NCI-H2107 treated with DMSO at 0.1 percent for 48 hours (cell line): ENCODE results near the gene QPCTL.
"Not testable (repeated sequence)": the region's sequence is repeated elsewhere in the genome, so short reads cannot be mapped to it uniquely, and the experiment has no call there.

Experiments used
- DNase-seq: peaks from one replicate; lab custom pipeline; 2025; ENCODE audit not compliant: unreplicated experiment; lab: John Stamatoyannopoulos, UW

QPCTL gene

DNA sequence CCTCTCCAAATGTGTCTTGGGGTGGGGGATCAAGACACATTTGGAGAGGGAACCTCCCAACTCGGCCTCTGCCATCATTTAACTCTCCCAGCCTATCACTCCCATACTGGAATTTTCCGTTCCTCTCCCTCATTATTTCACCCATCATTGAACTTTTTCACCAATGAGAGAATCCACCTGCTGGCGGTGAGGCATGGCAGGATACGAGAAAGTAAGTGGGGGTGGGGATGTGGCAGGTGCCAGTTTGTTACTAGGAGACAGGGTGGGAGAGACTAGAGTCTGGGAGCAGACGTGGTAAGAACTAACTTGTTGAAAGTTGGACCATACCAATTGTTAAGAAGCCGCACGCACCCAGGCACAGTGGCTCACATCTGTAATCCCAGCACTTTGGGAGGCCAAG lies 17.5 kb upstream of the QPCTL start:
- peak; percentile 47 for DNase-seq

DNA sequence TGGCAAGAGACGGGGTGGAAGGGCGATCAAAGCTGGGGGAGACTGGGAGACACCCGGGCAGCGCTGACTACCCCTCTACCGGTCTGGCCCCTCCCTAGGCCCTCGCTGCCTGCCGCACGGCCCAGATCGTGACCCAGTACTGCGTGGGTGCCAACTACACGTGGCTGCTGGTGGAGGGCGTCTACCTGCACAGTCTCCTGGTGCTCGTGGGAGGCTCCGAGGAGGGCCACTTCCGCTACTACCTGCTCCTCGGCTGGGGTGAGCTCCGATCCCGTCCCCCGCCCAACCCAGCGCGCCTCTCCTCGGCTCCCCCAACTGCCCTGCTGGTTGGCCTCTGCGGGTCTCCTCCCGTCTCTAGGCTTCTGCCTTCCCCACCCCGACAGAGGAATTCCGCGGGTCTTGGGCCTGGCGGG lies 15.6 kb upstream of the QPCTL start:
- DNase-seq, result no peak

DNA sequence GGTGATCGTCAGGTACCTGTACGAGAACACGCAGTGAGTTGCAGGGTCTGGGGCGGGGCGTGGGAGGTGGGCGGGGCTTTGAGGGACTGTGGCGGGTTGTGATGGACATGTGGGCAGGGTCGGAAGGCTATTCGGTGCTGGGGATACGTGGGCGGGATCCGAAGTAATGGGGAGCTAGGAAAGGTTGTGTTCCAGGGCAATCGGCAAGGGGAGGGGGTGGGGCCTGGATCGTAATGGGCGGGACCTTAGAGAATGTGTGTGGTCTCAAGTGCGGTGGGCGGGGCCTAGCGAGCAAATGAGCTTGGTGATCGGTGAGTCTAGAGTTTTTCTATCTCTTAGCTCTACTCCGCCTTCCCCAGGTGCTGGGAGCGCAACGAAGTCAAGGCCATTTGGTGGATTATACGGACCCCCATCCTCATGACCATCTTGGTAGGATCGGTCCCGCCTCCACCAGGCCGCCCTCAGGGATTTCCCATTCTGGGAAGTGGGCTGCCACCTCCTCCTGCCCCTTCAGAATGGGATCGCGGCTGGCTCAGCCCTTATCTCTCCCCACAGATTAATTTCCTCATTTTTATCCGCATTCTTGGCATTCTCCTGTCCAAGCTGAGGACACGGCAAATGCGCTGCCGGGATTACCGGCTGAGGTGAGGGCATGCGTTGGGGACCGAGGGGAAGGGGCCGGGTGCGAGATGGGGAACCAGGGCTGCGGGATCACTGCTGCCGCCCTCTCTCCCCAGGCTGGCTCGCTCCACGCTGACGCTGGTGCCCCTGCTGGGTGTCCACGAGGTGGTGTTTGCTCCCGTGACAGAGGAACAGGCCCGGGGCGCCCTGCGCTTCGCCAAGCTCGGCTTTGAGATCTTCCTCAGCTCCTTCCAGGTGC lies 14.9 kb upstream of the QPCTL start:
- peak; percentile 3 for DNase-seq

DNA sequence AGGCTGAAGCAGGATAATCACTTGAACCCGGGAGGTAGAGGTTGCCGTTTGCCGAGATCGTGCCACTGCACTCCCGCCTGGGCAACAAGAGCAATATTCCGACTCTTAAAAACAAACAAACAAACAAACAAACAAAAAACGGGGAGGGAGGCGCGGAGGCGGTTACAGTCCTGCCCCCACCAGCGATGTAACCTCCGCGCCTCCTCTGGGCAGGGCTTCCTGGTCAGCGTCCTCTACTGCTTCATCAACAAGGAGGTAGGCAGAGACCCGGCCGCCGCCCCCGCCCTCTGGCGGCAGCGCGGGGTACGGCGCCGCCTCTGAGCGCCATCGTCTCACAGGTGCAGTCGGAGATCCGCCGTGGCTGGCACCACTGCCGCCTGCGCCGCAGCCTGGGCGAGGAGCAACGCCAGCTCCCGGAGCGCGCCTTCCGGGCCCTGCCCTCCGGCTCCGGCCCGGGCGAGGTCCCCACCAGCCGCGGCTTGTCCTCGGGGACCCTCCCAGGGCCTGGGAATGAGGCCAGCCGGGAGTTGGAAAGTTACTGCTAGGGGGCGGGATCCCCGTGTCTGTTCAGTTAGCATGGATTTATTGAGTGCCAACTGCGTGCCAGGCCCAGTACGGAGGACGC lies 11.0 kb upstream of the QPCTL start:
- peak; percentile 45 for DNase-seq

DNA sequence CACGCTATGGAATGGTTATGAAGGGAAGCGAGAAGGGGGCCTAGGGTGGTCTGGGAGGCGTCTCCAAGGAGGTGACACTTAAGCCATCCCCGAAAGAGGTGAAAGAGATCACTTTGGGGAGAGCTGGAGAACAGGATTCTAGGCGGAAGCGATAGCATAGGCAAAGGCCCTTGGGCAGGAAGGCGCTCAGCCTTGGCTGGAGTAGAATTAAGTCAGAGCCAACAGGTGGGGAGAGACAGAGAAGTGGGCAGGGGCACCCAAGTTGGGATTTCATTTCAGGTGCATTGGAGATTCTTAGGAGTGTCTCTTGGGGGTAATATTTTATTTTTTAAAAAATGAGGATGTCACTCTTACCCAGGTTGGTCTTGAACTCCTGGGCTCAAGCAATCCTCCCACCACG lies 10.3 kb upstream of the QPCTL start:
- DNase-seq, result no peak

DNA sequence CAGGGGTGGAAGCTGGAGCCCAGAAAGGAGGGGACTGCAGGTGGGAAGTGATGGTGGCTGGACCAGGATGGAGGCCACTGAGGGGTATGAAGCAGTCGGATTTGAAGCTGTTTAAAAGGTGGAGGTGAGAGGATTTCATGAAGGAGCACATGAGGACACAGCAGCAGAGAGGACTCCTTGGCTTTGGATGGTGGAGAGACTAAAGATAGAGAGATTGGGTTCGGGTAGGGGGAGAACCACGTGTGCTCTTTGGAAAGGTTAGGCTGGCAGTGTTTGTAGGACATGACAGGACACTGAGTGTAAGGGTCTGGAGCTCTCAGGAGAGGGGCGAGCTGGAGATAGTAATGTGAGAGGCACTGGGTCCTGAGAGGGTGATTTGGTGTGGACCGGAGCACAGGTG lies 9.6 kb upstream of the QPCTL start:
- no peak for DNase-seq

DNA sequence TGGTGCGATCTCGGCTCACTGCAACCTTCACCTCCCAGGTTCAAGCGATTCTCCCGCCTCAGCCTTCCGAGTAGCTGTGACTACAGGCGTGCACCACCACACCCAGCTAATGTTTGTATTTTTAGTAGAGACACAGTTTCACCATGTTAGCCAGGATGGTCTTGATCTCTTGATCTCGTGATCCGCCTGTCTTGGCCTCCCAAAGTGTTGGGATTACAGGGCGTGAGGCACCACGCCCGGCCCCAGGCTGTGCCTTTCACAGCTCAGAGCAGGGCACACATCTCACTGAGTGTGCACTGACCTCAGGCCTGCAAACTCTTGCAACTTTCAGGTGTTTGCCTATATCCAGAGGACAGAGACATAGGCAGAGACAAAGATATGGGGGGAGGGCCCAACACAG lies 7.4 kb upstream of the QPCTL start:
- not testable (repeated sequence) for DNase-seq

DNA sequence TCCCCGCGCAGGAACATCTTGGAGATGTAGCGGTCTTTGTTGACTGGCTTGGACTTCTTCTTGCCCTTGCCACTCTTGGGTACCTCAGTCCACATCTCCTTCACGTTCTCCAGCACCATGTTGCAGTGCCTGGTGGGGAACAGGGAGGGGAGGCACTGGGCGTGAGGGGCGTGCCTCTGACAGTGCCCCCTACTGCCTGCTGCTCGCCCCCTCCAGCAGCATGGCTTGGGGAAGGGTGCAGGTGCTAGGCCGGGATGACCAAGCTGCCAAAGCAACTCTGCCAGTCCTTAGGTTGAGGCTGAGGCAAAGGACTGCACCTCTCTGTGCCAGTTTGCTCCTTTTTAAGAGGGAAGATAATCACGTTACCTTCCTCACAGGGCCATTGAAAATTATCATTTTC lies 4.9 kb upstream of the QPCTL start:
- no peak for DNase-seq

DNA sequence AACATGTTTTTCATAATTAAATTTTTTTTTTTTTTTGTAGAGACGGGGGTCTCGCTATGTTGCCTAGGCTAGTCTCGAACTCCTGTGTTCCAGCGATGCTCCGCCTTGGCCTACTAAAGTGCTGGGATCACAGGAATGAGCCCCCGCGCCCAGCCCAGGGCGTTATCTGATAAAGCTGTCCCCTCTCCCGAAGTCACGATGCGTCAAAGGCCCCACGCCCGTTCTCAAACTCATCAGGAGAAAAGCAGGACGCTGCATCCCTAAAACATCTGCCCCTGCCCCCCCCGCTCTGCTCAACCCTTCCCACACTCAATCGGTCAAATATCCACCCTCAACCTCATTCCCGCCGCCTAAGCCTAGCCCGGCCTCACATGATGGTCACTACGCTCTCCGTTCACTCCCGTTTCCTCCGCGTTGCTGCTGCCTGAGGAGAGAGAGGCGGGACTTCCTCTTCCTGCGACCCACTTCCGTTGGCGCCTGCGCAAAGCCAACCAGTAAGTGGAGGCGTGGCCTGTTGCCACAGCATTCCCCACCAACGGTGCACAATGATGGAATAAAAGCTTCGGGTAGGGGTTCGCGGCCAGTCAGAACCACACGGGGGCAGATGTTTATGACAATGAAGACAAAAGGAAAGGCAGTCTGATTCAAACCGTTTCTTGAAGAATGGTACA lies 815 bp upstream of the QPCTL start, which contains the start of gene SNRPD2:
TSS of gene SNRPD2 (minus strand) at position 438 of the 671 bp plus-strand sequence. CDS start at position 373, 65 bp downstream.
- peak; percentile 87 for DNase-seq

DNA sequence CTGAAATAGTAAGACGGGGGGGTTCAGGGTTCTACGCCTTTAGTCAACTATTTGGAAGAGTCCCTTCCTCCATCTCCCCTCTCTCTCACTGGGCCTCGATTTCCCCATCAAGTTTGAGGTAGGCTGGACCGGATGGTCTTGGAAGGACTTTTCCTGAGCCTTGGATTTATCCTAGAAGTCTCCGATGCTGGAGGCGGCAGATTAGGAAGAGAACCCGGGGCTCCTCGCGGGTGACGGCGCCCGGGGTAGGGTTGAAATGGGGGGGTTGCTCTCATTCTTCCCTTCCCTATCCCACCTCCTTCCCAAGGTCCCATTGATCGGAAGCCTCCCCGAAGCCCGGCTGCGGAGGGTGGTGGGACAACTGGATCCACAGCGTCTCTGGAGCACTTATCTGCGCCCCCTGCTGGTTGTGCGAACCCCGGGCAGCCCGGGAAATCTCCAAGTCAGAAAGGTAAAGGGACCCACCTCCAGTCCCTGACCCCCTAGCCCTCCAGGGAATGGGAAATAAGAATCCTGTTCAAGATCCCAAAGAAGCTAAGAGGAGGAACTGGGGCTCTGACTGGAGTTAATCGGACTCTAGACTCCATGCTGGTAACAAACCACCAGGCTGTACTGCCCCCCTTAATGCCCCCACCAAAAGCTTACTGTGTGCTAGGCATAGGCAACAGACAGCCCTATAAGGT lies 781 bp downstream of the QPCTL start:
- DNase-seq, result no peak

DNA sequence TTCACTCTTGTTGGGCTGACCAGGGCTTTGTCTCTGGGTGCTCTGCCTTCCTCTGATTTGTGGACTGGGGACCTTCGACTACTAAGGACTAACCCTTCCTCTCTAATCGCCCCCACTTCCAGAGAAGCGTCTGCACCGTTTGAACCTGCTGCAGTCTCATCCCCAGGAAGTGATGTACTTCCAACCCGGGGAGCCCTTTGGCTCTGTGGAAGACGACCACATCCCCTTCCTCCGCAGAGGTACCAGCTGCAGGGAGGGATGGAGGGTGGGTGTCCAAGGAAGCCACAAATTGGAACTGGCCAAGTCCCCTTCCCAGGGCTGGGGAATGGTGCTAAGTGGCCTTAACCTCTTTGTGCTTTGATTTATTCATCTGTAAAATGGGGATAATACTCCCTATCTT lies 9.2 kb downstream of the QPCTL start:
- DNase-seq, result no peak

DNA sequence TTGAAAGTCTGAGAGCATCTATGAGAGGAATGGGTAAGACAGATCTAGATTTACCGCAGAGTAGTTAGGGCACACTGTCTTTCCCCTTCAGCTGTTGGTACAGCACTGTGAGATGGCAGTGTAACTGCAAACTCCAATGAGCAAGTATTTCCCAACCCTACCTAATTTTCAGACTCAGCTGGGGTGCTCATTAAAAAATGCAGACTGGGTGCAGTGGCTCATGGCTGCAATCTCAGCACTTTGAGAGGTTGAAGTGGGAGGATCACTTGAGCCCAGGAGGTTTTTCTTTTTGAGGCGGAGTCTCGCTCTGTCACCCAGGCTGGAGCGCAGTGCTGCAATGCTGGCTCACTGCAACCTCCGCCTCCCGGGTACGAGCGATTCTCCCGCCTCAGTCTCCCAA lies 12.6 kb downstream of the QPCTL start:
- DNase-seq, result no peak

DNA sequence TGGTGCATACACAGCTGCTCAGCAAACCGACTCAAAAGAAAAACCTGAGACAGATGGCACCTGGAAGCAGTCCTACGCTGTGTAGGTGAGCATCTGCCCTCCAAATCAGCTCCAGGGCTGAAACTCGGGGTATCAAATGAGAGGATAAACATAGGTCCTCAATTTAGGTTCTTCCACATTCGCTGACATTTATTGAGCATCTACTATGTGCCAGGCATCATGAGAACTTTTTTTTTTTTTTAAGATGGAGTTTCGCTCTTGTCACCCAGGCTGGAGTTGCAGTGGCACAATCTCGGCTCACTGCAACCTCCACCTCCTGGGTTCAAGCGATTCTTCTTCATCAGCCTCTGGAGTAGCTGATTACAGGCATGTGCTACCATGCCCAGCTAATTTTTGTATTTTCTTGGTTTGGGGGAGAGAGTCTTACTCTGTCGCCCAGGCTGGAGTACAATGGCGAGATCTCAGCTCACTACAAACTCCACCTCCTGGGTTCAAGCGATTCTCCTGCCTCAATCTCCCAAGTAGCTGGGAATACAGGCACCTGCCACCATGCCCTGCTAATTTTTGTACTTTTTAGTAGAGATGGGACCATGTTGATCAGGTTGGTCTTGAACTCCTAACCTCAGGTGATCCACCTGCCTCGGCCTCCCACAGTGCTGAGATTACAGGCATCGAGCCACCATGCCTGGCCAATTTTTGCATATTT lies 13.4 kb downstream of the QPCTL start:
- no peak for DNase-seq

DNA sequence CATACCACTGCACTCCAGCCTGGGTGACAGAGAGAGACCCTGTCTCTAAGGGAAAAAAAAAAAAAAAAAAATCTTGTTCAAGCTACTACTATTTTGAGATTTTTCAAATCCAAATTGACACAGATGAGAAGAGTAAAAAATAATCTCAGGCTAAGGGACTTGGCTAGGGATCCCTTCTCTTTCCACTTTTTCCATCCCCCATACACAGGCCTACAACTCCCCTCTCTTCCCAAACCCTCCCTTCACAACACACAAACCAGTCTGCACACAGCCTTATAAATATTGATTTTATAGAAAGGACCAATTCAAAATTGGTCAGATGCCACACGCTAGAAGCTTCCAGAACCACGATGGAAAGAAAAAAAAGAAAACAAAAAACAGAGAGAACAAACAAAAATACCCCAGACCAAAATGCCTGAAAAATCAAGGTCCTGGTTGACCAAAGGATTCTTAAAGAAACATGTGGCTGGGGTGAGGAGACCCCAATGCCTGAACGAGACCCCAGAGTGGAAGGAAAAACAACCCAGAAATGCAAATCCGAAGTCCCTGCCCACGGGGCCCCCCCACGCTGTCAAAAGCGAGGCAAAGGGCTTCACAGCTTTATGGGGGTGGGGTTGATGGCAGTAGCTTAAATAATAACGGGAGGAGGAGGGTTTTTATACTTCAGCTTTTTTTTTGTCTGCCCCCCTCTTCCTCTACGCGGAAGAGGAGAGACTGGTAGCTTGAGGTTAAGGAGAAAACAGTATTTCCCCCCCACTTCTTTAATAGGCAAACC lies 18.1 kb downstream of the QPCTL start:
- DNase-seq, result no peak

DNA sequence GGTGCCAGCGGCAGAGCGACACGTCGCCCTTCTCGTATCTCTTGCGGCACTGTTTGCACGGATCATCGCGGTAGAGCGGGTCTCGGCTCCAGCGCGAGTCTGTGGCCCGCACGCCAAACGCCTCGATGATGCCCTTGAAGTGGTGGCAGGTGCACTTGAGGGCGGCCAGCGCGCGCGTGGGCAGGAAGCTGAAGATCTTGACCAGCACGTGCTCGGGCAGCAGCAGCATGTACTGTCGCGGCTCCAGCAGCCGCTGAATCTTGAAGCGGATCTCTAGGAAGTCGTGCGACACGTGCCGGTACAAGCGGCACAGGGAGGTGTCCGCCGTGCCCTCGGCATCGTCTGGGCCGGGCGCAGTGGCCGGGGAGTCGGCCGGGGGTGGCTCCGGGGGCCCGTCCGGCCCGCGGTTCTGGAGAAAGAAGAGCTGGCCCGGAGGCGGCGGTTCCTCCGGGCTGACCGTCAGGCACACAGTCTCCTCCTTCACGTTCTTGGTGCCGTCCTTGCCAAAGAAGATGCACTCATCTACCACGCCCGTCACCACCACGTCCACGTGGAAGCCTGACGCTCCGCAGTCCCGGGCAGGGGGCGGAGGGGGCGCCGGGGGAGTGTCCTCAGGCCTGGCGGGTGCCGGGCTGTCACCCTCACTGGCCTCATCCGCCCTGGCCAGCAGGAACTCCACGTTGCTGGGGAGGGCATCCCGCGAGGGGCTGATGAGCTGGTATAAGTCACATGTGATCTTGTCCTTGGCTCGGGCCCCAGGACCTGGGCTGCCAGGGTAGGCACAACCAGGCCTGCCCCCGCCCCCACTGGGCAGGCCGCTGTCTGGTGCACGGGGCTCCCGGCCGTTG lies 19.6 kb downstream of the QPCTL start:
- DNase-seq, result no peak

DNA sequence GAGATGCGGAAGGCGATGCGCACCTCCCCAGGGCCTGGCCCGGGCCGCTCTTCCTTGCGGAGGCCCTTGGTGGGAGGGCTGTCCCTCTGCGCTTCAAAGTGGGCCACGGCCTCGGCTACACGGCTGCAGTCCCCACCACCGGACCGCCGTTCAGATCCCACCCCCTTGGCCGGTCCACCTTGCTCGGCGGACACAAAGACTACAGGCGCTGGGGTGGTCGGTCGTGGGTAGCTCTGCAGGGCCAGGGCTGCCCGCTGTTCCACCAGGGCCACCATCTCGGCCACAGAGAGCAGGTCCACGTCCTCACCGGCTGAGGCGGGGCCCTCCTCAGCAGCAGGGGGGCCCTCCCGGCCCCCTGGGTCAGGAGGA lies 20.2 kb downstream of the QPCTL start:
- DNase-seq, result no peak

DNA sequence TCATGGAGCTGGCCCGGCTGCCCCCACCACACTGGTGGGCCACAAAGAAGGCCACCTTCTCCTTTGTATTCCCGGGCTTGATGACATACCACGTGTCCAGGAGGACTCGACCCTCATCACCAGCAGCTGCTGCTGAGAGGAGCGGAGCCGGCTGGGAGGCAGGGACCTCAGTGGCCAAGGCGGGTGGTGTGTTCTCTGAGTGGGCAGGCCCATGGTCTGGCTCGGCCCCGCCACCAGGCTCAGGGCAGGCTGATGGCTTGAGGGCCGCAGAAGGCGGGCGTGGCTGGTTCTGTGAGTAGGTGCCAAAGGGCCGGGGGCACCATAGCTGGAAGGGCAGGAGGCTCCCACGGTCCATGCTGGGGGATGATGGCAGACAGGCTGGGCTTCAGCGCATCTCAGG lies 20.7 kb downstream of the QPCTL start:
- no peak for DNase-seq

DNA sequence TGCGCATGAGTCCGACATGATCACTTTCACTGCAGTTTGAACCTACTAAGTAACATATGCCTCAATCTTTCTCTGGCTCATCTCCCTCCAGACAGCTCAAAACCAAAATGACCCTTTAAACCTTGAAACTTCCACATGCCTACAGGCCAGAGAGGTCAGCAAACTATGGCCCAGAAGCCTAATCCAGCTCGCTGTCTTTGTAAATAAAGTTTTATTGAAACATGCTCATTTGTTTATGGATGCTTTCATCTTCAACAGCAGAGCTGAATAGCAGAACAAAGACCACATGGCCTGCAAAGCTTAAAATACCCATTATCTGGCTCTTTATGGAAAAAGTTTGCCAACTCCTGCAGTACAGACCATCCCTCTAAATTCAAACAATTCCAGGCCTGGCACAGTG lies 22.7 kb downstream of the QPCTL start:
- no peak for DNase-seq
